Ascending aorta (tissue), 2 donors: ENCODE data around the gene HSD3B2. TPM values are rescaled to one million over a fixed set of nuclear protein-coding genes. Genes with fewer than 3 reads are reported as not detected.

Experiments
- DNase-seq, 2 donors: peaks; one replicate each; pipeline ENCODE4 v3.0.0-alpha.2; 2019; ENCODE audit warnings: low spot score in 2 of 2
- H3K27ac ChIP-seq, 2 donors: fragments of 200-600 bp; sonication (generic); one replicate each; pipeline ENCODE4 v1.5.1; 2016 to 2017; ENCODE audit warnings: mild to moderate bottlenecking in 1 of 2
- H3K27me3 ChIP-seq: fragments of 200-600 bp; sonication (generic); one replicate; pipeline ENCODE4 v1.5.1; 2017
- H3K36me3 ChIP-seq, 2 donors: fragments of 200-600 bp; sonication (generic); one replicate each; pipeline ENCODE4 v1.5.1; 2016
- H3K4me1 ChIP-seq, 2 donors: fragments of 200-600 bp; sonication (generic); one replicate each; pipeline ENCODE4 v1.5.1; 2016 to 2017; ENCODE audit warnings: mild to moderate bottlenecking in 1 of 2
- H3K4me3 ChIP-seq, 2 donors: fragments of 200-600 bp; sonication (generic); one replicate each; pipeline ENCODE4 v1.5.1; 2016 to 2017; ENCODE audit warnings: mild to moderate bottlenecking in 1 of 2
- H3K9me3 ChIP-seq, 2 donors: fragments of 200-600 bp; sonication (generic); one replicate each; pipeline ENCODE4 v1.5.1; 2016
- CTCF ChIP-seq, 3 experiments: fragments of 200-600 bp in 2 of 3; fragments of 450-650 bp in 1 of 3; sonication (generic) in 2 of 3; IDR thresholded peaks; one replicate each; pipeline ENCODE4 v1.5.1; 2016 to 2019; ENCODE audit warnings: antibody characterized with exemption in 3 of 3, mild to moderate bottlenecking in 1 of 3, moderate library complexity in 1 of 3
- intact Hi-C: fragments of 100-400 bp; cut with DNase I; formaldehyde crosslinking; loops from one replicate; pipeline ENCODE4 v1.15.1; 2023
- total RNA-seq: library from RNA; depleted of rRNA; stranded (reverse); fragments of >200 nt; gene quantifications from one replicate; pipeline ENCODE4 v1.1.0, GENCODE V29; 2016

HSD3B2 gene
- total RNA-seq, 1 donor from 2014 or later: 9.9 TPM

- Histone ChIP-seq H3K27ac (no peak overlapping the region), H3K9me3 (no peaks in the 10 kb centered on the region), H3K36me3 (no peaks in the 10 kb centered on the region), H3K4me3 (no peak overlapping the region), H3K27me3 (no peaks in the 10 kb centered on the region), H3K4me1 (no peaks in the 10 kb centered on the region)
- DNase-seq: no peak
- no peak for TF ChIP-seq CTCF (IDR thresholded peaks at IDR 0.05)
- intact Hi-C loops: no loop called here
Observed at GRCh38 chr1:119446321-119446720, 31.4 kb downstream of the HSD3B2 start.

GRCh38 chr1:119447344-119448126, 32.6 kb downstream of the HSD3B2 start:
- no peak for DNase-seq
- no peak for TF ChIP-seq CTCF (IDR thresholded peaks at IDR 0.05)
- Histone ChIP-seq H3K27me3 (no peaks in the 10 kb centered on the region), H3K27ac (no peak overlapping the region), H3K9me3 (no peaks in the 10 kb centered on the region), H3K4me3 (no peak overlapping the region), H3K36me3 (no peaks in the 10 kb centered on the region), H3K4me1 (no peaks in the 10 kb centered on the region)
- intact Hi-C loops: no loop called here

GRCh38 chr1:119448127-119448511, 33.2 kb downstream of the HSD3B2 start:
- H3K27ac ChIP-seq: no peak overlapping the region
- no peaks in the 10 kb centered on the region for H3K27me3 ChIP-seq
- H3K36me3 ChIP-seq: no peaks in the 10 kb centered on the region
- no peak for TF ChIP-seq CTCF (IDR thresholded peaks at IDR 0.05)
- H3K4me1 ChIP-seq: no peaks in the 10 kb centered on the region
- intact Hi-C loops: no loop called here
- H3K4me3 ChIP-seq: no peak overlapping the region
- no peaks in the 10 kb centered on the region for H3K9me3 ChIP-seq
- no peak for DNase-seq

GRCh38 chr1:119449971-119450370, 35.0 kb downstream of the HSD3B2 start:
- H3K27ac ChIP-seq: no peak overlapping the region
- H3K9me3 ChIP-seq: no peaks in the 10 kb centered on the region
- no peak overlapping the region for H3K4me3 ChIP-seq
- no peak for DNase-seq
- no peaks in the 10 kb centered on the region for H3K27me3 ChIP-seq
- TF ChIP-seq CTCF (IDR thresholded peaks at IDR 0.05): no peak
- H3K4me1 ChIP-seq: no peaks in the 10 kb centered on the region
- intact Hi-C loops: no loop called here
- no peaks in the 10 kb centered on the region for H3K36me3 ChIP-seq

- no peaks in the 10 kb centered on the region for H3K9me3 ChIP-seq
Observed at GRCh38 chr1:119451158-119451557, 36.2 kb downstream of the HSD3B2 start.

More at GRCh38 chr1:119451158-119451557, 36.2 kb downstream of the HSD3B2 start:
- no peaks in the 10 kb centered on the region for H3K27me3 ChIP-seq
- H3K36me3 ChIP-seq: no peaks in the 10 kb centered on the region
- TF ChIP-seq CTCF (IDR thresholded peaks at IDR 0.05): no peak
- no peaks in the 10 kb centered on the region for H3K4me1 ChIP-seq
- intact Hi-C loops: no loop called here
- H3K27ac ChIP-seq: no peak overlapping the region
- H3K4me3 ChIP-seq: no peak overlapping the region
- no peak for DNase-seq
